GM18867 (cell line): Measurements from ENCODE around the gene ITPRID1.

Experiments used
- ATAC-seq: cut with Tn5 transposase; IDR thresholded peaks from one replicate; pipeline ENCODE4 v1.9.1; 2021; ENCODE audit warnings: mild to moderate bottlenecking, moderate library complexity; ENCODE audit not compliant: unreplicated experiment

The ITPRID1 gene

DNA sequence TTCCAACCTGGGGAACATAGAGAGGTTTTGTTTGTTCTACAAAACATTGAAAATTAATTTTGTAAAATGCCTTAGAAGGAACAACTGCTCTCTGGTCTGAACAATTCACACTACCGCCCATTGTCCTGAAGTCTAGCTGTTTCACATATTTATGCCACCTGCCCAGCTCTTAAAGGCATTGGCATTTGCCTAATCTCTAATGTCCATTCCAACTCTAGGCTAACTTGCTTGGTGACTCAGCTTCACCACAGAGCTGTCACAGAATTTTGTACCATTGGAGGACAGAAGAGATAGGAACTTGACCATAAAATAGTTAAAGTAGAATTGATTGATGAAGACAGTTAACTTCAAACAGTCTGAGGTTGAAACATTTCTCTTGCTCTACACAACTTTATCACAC is 119.6 kb downstream of the ITPRID1 start:
- ATAC-seq = no peak

DNA sequence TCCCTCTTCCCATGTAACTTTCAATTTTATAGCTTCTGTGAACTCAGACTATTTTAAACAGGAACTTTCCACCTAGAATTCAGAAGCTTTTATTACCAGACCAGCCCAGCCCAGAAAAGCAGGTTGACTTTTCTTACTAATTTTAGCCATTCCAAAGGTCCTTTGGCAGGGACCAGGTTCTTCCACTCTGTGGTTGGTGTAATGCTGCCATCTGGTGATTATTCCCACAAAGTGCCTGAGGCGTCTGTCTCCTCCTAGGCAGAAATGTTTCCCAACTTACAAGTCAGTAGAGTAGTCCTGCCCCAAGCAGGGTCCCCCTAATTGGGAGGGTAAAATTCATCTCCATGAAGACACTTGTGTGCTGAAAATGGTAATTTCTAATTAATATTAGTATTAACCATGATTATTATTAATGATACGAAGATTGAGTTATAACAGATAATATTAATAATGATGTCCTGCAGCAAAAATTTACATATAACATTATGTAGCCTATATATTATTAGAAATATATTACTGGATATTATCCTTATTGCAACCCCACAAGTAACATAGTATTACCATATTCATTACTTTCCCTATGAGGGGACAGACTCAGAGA is 120.1 kb downstream of the ITPRID1 start:
- ATAC-seq = no peak

DNA sequence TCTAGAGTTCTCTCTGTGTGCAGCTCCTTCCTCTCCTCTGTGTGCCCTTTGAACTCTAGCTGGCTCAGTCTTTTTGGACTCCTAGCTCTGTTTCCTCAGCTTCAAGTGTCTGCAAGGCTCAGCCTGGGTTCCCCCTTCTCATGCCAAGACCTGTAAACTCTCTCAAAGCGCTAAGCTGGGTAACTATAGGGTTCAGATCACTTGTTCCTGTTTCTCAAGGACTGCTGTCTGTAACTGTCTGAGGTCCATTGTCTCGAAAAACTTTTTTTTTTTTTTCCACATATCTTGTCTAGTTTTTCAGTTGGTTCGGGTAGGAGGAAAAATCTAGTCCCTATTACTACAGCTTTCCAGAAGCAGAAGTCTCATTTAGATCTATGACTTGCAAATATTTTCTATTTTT is 126.5 kb downstream of the ITPRID1 start:
- ATAC-seq = no peak

DNA sequence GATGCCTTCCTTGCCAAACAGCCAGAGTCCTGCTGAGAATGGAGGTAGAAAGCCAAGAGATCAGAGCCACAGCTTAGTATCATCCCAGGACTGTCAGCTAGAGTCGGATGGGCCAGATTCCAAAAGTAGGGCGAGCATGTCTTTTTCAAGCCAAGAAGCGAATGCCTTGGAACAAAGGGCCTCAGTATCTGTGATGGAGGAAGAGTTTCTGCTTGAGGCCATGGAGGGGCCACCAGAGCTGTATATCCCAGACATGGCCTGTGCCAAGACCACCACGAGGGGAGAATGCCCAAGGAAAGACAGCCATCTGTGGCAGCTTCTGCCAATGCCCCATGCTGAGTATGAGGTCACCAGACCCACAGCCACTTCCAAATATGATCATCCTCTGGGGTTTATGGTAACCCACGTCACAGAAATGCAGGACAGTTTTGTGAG is 128.8 kb downstream of the ITPRID1 start:
- no peak for ATAC-seq

DNA sequence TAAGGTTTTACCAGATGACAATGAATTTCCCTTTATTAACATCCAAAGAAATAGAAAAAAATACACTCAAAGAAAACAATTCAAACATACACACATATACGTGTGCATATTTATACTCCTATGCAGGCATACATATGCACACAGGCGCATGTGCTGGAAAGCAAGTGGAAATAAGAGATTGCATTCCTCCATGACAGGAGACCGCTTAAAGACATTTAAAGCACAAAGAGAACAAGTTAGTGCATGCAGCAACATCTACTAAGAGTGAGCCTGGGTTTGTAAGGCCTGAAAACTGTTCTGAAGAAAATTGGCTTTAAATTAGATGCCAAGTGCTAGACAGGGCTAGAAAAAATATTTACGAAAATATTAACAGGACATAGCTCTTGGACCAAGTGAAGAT is 133.1 kb downstream of the ITPRID1 start:
- ATAC-seq = no peak

DNA sequence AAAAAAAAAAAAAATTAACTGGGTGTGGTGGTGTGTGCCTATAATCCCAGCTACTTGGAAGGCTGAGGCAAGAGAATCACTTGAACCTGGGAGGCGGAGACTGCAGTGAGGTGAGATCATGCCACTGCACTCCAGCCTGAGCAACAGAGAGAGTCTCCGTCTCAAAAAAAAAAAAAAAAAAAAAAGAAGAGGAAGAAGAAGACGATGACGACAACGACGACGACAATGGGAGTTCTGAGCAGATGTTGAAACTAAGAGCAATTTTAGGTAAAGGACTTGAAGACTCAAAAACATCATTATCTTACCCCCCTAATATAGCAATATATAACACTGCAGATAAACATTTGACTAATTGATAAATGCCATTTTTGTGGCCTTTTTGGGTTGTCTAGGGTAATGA is 133.6 kb downstream of the ITPRID1 start:
- ATAC-seq = no peak

DNA sequence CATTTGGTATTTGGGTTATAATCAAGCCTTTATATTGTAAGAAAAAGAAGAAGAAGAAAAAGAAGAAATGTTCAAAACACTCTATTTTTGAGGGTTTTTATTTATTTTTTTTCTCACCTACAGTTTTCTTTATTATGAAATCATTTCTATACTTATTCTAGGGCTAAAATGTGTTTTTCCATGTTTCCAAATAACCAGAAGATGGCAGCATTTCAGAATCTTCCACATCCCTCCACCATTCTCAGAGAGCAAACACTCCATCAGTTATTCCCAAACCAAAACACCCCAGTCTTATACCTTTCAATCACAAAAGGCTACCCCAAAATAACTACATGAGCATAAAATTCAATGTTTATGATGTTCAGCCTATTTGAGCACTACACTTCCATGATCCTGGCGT is 134.4 kb downstream of the ITPRID1 start:
- ATAC-seq = no peak

DNA sequence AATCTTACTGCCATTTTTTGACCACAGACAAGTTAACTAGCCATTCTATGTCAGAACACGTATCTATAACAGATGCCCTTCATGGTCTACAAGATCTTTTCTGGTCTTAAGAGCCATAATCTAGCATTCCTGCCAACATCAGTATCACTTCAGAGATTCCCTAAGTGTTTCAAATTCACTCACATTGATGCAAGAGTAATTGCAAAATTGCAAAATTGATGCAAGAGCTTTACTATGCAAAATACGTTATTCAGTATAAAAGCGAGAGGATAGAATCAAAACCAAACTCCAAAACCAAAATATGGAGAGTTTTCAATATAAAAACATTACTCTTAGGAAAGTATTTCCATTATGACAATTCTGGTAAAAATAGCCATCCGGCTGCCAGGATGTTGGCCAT is 135.0 kb downstream of the ITPRID1 start:
- no peak for ATAC-seq

DNA sequence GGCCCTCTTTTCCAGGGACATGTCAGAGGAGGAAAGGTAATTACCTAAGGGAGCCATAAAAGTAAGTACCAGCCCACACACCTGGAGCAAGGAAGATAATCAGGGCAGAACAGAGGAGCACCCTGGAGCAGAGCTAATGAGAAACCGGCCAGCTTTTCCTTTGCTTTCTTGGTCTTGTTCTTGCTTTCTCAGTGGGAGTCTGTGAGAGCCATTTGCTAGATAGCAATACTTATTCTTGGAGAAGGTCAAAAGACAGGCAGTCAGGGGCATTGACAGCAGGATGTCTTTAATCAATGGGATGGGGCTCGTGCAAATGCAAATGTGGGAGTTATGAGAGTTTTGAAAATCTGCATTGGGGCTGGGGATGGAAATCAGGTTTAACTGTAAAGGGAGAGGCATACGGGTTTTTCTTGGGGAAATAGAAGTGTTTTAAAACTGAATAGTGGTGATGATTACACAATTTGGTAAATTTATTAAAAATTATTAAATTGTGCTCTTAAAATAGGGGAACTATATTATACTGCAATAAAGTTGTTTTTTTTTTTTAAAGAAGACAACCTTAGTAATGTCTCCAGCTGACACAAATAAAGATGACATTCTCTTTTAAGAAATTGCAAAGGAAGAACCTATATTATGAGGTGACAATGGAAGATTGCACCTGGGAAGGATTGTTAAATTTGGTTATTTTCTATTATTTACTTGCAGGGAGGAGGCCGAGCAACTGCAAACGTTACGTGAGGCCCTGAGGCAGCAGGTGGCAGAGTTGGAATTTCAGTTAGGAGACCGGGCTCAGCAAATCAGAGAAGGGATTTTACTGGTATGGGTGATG is 137.6 kb downstream of the ITPRID1 start:
- no peak for ATAC-seq

DNA sequence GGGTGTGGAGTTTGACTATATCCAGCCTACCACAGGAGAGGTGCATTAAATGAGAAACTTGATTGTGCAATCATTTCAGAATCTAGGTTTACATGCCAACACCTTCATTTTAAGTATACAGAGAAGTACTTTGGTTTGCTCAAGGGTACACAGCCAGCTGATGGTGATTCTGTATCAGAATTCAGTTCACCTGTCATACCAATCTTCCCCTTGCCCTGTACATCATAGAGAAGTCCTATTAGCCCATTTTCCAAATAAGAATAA is 138.1 kb downstream of the ITPRID1 start:
- ATAC-seq = no peak

DNA sequence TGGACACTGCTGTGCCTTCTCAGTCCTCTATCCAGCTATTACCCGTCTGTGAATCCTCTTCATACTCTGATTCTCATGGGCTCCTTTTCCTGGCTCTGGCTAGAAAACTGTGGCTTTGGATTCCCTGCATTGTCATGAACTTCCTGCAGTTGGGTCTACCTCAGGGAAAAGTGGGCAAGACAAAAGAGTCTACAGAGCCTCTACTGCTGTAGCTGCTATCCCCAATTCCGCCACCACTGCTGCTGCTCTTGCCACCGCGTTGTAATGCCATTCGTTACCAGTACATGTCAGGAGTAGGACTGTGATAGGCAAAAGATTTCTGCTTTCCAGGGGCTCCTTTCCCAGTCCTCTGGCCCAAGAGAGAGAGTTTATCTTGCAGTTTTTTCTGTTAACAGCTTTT is 149.2 kb downstream of the ITPRID1 start:
- no peak for ATAC-seq

DNA sequence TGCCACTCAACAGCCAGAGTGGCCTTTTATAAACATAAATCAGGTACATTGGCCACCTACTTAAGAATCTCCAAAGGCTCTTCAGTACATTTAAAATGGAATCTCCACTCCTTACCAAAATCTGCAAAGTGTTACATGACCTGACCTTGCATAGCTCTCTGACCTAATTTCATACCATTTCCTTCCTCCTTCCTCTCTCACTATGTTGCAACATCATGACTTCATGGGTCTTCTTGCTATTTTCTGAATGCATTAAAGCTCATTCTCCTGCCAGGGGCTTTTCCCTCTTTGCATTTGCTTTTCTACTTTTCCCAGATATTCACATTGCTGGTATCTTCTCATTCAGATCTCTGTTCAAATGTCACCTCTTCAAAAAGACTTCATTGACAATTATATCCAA is 151.0 kb downstream of the ITPRID1 start:
- no peak for ATAC-seq

DNA sequence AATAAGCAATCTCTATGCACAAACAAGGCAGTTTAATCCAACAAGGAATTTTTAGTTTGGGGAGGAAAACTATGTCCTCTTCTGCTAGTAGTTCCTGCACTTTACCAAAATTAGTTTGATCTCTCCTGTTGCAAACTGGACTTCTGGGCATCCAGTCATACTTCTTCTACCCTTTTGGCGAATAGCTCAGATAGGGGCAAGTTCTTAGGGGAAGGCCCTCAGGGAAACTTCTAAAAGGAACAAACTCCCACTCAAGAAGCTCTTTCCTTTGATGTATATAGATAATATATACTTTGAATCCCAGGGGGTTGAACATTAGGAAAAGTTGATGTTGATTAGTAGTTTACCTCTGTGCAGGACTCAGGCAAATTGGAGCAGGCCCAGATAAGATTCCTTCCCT is 151.7 kb downstream of the ITPRID1 start:
- ATAC-seq = no peak

DNA sequence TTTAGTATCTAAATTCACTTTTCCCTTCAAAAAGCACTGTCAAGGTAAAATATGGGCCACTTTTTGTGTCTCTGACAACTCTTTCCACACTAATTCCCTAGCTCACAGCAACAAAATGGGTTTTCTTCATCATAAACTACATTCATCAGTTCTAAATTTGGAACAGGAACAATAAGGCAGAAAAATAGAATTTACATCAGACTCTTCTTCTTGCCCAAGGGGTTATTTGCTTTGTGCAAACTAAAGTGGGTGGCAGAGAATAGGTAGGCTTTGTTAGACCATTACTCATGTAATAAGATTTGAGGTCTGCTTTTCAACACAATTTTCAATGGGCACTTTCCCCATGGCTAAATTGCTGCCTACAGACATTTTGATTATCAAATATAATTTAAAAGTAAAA is 155.6 kb downstream of the ITPRID1 start:
- ATAC-seq = no peak

DNA sequence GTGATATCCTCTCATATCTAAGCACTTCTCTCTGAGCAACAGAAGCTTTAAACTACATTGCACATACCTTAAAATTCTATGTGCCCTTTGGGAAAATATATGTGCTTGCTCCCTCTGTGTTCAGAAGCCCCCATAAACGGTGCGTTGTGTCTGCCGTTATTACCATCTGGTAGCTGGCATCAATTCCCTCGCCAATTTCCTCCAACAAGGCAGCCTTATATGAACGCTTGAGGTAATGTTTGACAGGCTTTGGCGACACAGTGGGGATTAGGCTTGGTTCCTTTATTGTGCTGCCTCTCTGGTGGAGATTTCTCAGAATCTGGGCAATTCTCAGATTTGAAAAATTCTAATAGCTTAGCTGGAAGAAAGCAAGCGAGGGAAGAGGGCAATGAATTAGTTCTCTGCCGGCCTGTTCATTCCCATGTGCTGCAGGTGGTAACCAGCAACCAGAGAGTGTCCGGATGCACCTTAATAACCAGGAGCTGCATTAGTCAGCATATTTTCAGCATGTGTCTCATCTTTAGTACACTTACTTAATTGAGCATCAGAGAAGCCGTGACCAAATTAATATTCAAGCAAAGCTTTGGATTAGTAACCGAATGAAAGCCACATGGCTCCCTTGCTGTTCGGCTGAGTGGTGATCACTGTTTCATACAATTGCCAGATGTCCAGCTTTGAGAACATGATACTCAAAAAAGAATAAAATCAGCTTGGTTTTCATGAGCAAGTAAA is 165.8 kb downstream of the ITPRID1 start:
- ATAC-seq = no peak

DNA sequence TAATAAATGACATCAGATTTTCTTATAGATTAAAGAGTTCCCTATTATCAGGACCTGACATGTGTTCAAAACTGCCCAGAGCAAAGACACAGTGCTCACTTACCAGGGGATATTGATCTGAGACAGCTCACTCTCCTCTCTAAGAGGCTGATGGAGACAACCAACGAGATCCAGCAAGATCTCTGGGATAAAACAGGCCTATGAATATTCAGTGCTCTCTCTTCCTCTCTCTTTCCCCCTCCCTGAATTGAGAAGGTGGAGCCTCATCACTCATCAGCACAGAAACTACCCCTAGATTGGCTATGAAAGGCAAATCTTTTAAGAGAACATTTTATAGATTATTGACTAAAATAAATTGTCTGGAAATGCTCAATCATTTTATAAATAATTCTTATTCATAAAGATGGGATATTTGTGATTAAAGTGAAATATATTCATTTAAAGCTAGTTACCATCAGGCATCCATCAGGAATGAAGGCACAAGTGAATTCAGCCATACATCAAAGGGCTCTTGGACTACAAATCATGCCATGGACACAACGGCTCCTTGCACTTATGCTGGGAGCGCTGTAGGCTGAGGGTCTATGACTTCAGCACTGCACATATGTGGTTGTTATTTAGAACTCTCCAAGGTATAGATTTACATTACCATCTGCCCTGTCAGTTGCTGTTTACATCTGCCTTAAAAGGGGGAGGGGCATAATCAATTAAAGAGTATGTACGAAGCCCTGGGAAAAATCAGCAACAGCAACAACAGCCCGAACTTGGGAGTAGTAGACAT is 169.7 kb downstream of the ITPRID1 start:
- no peak for ATAC-seq

DNA sequence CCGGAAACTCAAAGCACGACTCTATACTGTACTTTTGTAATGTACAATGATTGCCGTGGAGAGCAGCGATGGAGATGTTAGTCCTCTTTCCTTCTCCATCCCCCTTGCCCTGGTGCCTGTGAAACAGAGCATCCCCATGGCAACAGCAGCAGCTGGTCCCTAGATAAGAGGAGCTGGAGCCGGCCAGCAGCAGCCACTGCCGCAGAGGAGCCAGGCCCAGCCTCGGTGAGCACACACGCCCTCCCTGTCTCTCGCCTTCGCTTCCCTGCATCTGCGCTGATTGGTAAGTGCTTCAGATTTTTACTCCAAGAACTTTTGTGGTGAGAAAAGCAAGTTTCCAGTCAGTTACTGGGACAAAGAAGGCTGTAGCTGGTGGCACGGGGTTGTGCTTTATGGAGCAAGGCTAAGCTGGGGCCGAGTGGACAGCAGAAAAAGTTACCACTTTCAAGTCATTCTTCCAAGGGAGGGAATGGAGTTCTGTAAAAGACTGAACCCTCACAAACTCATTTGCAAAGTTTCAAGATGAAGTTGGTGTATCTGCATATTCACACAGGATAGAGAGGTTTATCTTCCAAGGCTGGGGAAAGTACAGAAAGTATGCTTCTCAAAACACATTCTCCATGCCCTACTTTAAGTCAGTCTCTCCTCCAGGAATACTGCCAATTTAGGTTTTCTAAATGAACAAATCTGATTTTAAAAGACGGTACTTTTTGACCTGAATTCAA is 173.3 kb downstream of the ITPRID1 start, which contains the start of gene PPP1R17:
Gene PPP1R17 (plus strand): TSS at position 192 of the 725 bp plus-strand sequence. CDS start 5,227 bp downstream, outside the sequence.
- ATAC-seq = no peak

DNA sequence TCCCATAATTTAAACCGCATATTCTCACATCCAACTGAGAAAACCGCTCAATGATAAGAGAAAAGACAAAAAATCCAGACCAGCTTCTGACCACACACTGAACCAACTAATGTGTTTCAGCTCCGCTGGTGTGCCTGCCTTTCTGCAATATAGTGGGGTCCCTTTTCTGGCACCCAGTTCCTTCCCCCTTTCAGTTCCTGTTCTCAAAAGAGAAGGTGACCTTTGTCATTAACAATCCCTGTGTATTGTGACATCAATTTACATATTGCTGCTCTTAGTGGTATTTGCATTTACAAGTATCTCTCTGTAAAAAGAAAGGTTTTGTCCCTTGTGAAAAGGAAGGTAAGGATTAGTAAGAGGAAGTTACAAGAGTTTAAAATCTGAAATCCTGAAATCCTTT is 174.5 kb downstream of the ITPRID1 start:
- no peak for ATAC-seq

DNA sequence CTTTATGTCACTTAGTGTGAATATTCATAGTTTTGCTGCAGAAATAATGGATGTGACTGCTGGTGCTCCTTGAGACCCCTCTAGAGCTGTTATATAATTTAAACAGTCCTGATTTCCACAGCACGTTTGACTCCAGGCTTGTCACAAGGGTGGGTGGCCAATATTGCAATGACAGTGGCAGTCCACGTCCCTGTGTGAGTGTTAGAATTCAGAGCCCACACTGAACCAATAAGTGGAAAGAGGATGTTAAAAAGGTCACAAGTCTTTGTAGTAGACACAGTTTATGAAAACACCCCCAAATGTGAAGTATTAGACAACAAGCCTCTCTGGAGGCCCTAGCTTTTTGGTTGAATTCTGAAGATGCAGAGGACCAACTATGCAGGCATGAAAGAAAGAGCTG is 175.1 kb downstream of the ITPRID1 start:
- no peak for ATAC-seq

DNA sequence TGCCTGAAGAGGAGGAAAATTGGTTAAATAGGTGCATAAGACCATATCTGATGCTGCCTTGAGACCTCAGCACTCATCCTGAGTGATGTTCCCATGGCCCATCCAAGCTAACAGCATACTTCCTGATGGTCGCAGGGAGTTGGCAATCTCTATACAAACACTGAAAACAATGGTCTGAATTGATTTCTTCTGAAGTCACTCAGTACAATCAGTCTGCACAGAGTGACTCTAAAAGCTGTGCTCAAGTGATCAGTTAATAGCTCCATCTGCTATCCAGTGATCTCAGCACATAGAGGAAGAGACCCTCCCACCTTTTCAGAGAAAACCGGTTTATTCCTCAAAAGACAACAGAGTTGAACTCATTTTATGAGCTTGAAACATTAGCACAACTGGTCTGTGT is 177.0 kb downstream of the ITPRID1 start:
- no peak for ATAC-seq

DNA sequence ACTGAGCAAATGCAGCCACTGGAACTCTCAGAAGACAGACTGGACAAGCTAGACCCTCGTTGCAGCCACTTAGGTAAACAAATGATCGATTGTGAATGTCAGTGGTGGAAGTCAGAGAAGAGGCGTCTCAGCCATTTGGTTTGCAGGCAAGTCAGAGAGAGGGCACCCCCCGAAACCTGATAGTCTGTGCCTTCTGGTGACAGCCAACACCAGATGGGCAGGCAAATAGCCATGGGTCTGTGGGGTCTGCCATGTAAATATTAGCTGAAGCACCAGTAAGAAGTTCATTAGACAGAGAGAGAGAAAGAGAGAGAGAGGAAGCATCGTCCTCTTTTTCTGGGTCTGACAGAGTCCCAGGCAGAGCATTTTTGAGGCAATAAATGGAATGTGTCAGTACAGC is 178.6 kb downstream of the ITPRID1 start:
- no peak for ATAC-seq
